Type B pancreatic cell (in vitro differentiated cells): ENCODE results near the gene RNF38. TPM values are rescaled to one million over a fixed set of nuclear protein-coding genes. Genes with fewer than 3 reads are reported as not detected.

Source experiments
- DNase-seq: peaks from one replicate; pipeline ENCODE4 v3.0.0; 2021; ENCODE audit warnings: mixed read lengths; ENCODE audit not compliant: unreplicated experiment; ENCODE audit errors: extremely low spot score
- H3K27ac Mint-ChIP-seq: 2 replicates; pipeline ENCODE4 v1.8.0; 2021; ENCODE audit warnings: mild to moderate bottlenecking, mixed read lengths
- H3K27me3 Mint-ChIP-seq: 2 replicates; pipeline ENCODE4 v1.8.0; 2021; ENCODE audit warnings: mixed read lengths
- H3K36me3 Mint-ChIP-seq: 2 replicates; pipeline ENCODE4 v1.8.0; 2021; ENCODE audit warnings: mixed read lengths
- H3K4me1 Mint-ChIP-seq: one replicate; pipeline ENCODE4 v1.8.0; 2021; ENCODE audit warnings: mixed read lengths; ENCODE audit not compliant: unreplicated experiment
- H3K4me3 Mint-ChIP-seq: 2 replicates; pipeline ENCODE4 v1.8.0; 2021; ENCODE audit warnings: mild to moderate bottlenecking, mixed read lengths
- H3K9me3 Mint-ChIP-seq: 2 replicates; pipeline ENCODE4 v1.8.0; 2021; ENCODE audit warnings: mixed read lengths
- CTCF ChIP-seq: fragments of 200-600 bp; sonication (generic); conservative IDR thresholded peaks from 2 replicates; pipeline ENCODE4 v1.5.0; 2021; ENCODE audit warnings: antibody characterized with exemption, mild to moderate bottlenecking
- total RNA-seq: library from RNA; stranded (reverse); gene quantifications from 2 replicates; pipeline ENCODE4 v1.2.1, GENCODE V29; 2021; ENCODE audit warnings: low replicate concordance

RNF38 gene
- total RNA-seq, 1 donor from 2014 or later: 39.9 TPM

- DNase-seq: no peak
- Mint-ChIP-seq H3K27ac (peak overlapping the region; percentile 68), H3K4me1 (peaks cover 31% of the 10 kb centered on the region), H3K9me3 (no peaks in the 10 kb centered on the region), H3K4me3 (peak overlapping the region; percentile 63), H3K27me3 (no peaks in the 10 kb centered on the region), H3K36me3 (peaks cover 5% of the 10 kb centered on the region)
- no peak for TF ChIP-seq CTCF
Measured at GRCh38 chr9:36402536-36402935, 2.5 kb upstream of the RNF38 start.

GRCh38 chr9:36401897-36402480, 1.9 kb upstream of the RNF38 start:
- no peaks in the 10 kb centered on the region for H3K9me3 Mint-ChIP-seq
- H3K27me3 Mint-ChIP-seq: no peaks in the 10 kb centered on the region
- peak overlapping the region; percentile 90 for H3K4me3 Mint-ChIP-seq
- H3K4me1 Mint-ChIP-seq: peaks cover 26% of the 10 kb centered on the region
- H3K27ac Mint-ChIP-seq: peak overlapping the region; percentile 100
- TF ChIP-seq CTCF: no peak
- H3K36me3 Mint-ChIP-seq: peaks cover 5% of the 10 kb centered on the region
- no peak for DNase-seq

- Mint-ChIP-seq H3K4me1 (peaks cover 25% of the 10 kb centered on the region), H3K9me3 (no peaks in the 10 kb centered on the region), H3K4me3 (peak overlapping the region; percentile 90), H3K36me3 (peaks cover 5% of the 10 kb centered on the region), H3K27ac (peak overlapping the region; percentile 100), H3K27me3 (no peaks in the 10 kb centered on the region)
- no peak for DNase-seq
- no peak for TF ChIP-seq CTCF
Measured at GRCh38 chr9:36401164-36401740, 1.2 kb upstream of the RNF38 start.

- TF ChIP-seq CTCF: peak; percentile 18
- peak overlapping the region; percentile 100 for H3K27ac Mint-ChIP-seq
Measured at GRCh38 chr9:36400332-36401163, 479 bp upstream of the RNF38 start.

GRCh38 chr9:36398745-36399144, 1.3 kb downstream of the RNF38 start:
- Mint-ChIP-seq H3K27ac (peak overlapping the region; percentile 72), H3K27me3 (no peaks in the 10 kb centered on the region), H3K4me3 (peak overlapping the region; percentile 81), H3K4me1 (peaks cover 31% of the 10 kb centered on the region), H3K9me3 (no peaks in the 10 kb centered on the region), H3K36me3 (peaks cover 10% of the 10 kb centered on the region)
- DNase-seq: no peak
- TF ChIP-seq CTCF: no peak

More at GRCh38 chr9:36400332-36401163, 479 bp upstream of the RNF38 start:
- peaks cover 9% of the 10 kb centered on the region for H3K36me3 Mint-ChIP-seq
- peak; percentile 92 for DNase-seq
- H3K4me1 Mint-ChIP-seq: peaks cover 31% of the 10 kb centered on the region
- H3K4me3 Mint-ChIP-seq: peak overlapping the region; percentile 98
- H3K9me3 Mint-ChIP-seq: no peaks in the 10 kb centered on the region
- no peaks in the 10 kb centered on the region for H3K27me3 Mint-ChIP-seq
